CD4-positive, alpha-beta T cell treated with Interleukin-12 subunit alpha and Interleukin-12 subunit beta, for 1 hour (primary cell): Measurements from ENCODE around the gene ERRFI1.
"Not testable (repeated sequence)": the region's sequence is repeated elsewhere in the genome, so short reads cannot be mapped to it uniquely, and the experiment has no call there.

Source experiments
- DNase-seq: peaks from one replicate; pipeline ENCODE4 v3.0.0-alpha.2; 2020

The ERRFI1 gene

DNA sequence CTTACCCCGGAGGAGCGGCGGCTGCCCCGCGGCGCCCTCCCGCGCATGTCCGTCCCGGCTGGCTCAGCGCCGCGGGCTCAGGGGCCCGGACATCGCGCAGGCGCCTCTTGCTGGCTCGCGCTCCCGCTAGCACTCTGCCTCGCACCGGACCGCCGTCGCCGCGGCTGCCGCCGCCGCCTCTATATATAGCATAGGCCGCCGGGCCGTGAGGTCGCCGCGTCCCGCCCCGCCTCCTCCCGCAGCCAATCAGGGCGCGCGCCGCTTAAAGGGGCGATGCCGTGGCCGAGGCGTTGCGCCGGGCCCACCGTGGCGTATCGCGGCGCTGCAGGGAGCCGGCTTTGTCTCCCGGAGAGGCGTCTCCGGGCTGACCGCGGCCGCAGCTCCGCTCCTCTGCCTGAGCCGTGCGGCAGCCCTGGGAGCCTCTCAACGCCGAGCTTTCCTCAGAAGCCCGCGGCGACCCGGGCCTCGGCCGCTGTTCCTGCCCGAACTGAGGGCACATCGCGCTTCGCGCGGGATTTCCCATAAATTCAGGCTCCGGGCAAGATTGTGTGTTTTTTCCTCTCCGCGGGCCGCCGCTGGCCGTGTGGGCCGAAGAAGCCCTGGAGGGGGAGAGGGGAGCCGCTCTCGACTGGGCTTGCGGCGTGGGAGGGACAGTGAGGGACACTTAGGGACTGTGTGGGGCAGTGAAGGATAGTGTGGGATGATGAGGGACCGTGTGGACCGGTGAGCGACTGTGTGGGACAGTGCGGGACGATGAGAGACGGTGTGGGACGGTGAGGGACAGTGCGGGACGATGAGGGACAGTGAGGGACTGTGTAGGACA is at the start of gene ERRFI1:
Gene ERRFI1, minus strand, starts transcription at position 157 of the 823 bp plus-strand sequence. CDS start 10,690 bp downstream, outside the sequence.
- DNase-seq: peak; percentile 93

GRCh38 chr1:8075511-8076051 is 49.5 kb upstream of the ERRFI1 start:
- no peak for DNase-seq

DNA sequence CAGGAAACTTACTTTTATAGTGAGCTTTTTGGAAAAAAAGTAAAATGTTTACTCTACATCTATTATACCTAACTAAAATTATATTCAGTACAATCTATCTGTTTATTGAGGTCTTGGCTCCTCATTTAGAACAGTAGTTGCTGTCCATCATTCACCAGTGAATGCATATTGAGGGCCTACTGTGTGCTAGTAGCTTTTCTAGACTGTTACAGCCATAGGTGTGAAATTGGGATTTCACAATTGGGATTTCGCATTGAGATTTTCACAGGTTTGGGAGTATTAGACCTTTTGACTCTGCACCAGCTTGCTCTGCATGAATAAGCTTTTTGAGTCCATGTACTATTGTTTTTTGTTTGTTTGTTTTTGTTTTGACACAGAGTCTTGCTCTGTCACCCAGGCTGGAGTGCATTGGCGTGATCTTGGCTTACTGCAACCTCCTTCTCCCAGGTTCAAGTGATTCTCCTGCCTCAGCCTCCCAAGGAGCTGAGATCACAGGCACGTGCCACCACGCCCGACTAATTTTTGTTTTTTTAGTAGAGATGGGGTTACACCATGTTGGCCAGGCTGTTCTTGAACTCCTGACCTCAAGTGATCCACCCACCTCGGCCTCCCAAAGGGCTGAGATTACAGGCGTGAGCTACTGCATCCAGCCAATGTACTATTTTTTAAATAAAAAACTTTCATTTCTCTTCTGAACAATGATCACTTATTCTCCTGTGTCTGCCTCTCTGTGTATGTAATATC is 47.2 kb upstream of the ERRFI1 start:
- no peak for DNase-seq

DNA sequence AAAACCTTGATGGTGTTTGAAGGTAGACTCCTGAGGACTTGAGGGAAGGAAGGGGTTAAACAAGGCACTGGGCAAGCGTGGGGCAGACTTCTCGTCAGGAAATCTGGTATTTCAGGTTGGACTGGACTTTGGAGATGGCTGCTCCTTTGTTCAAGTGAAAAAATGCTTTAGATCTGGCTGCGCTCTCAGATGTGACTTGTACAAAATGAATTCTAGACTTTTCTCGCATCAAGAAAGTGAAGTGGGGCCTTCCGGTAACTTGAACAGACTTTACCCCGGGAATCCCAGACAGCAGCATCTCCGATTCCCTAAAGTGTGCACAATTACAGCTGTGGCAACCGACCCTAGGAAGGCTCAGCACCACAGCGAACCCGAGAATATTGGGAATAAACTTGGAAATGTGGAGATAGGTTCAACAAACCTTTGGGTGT is 44.3 kb upstream of the ERRFI1 start:
- DNase-seq: no peak

DNA sequence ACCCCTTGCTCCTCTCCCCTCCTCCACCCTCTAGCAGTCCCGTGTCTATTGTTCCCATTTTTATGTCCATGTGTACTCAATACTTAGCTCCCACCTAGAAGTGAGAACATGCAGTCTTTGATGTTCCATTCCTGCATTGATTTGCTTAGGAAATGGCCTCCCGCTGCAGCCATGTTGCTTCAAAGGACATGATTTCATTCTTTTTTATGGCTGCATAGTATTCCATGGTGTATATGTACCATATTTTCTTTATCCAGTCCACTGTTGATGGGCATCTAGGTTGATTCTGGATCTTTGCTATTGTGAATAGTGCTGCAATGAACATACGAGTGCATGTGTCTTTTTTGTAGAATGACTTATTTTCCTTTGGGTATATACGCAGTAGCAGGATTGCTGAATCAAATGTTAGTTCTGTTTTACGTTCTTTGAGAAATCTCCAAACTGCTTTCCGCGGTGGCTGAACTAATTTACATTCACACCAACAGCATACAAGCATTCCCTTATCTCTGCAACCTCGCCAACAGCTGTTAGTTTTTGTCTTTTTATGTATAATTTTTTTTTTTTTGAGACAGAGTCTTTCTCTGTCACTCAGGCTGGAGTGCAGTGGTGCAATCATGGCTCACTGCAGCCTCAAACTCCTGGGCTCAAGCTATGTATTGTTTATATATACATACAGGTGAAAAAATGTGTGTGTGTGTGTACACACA is 43.7 kb upstream of the ERRFI1 start:
- DNase-seq: not testable (repeated sequence)

DNA sequence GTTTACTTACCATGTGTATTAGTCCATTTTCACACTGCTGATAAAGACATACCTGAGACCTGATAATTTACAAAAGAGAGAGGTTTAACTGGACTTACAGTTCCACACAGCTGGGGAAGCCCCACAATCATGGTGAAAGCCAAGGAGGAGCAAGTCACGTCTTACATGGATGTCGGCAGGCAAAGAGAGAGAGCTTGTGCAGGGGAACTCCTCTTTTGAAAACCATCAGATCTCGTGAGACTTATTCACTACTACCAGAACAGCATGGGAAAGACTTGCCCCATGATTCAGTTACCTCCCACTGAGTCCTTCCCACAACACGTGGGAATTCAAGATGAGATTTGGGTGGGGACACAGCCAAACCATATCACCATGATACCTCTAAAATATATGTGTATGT is 39.3 kb upstream of the ERRFI1 start:
- no peak for DNase-seq

- no peak for DNase-seq
Measured at GRCh38 chr1:8063298-8064036, 37.4 kb upstream of the ERRFI1 start.

DNA sequence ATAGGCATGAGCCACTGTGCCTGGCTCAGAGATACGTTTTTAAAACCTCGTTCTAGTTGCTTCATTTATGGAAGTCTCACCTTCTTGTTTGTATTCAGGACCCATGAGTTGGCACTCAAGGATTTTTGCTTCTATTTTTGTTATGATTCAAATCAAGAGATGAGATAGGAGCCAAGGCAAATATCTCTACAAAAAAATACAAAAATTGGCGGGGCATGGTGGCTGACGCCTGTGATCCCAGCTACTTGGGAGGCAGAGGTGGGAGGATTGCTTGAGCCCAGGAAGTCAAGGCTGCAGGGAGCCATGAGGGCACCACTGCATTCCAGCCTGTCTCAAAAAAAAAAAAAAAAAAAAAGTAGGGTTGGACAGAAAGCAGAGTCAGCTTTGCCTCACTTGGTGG is 36.8 kb upstream of the ERRFI1 start:
- DNase-seq: no peak

- DNase-seq: no peak
Measured at GRCh38 chr1:8061673-8062386, 35.7 kb upstream of the ERRFI1 start.

DNA sequence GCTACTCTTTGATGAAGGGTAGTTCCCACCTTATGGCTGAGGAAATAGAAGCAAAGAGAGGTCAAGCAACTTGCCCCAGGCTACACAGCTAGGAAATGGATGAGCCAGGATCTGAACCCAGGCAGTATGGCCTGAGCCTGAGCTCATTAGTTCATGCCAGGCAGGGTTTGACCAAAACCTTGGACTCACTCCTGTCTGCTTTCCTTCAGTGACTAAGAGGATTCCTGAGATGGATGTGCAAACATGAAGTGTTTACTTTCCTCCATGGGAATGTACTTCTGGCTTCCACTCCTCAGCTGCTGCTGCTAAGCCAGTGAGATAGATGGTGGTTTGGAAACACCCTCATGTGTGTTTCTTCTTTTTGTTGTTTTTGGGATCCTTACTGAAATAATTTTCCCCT is 35.1 kb upstream of the ERRFI1 start:
- no peak for DNase-seq

GRCh38 chr1:8059161-8059622 is 33.1 kb upstream of the ERRFI1 start:
- DNase-seq: no peak

- DNase-seq: not testable (repeated sequence)
Measured at GRCh38 chr1:8057779-8058178, 31.7 kb upstream of the ERRFI1 start.

DNA sequence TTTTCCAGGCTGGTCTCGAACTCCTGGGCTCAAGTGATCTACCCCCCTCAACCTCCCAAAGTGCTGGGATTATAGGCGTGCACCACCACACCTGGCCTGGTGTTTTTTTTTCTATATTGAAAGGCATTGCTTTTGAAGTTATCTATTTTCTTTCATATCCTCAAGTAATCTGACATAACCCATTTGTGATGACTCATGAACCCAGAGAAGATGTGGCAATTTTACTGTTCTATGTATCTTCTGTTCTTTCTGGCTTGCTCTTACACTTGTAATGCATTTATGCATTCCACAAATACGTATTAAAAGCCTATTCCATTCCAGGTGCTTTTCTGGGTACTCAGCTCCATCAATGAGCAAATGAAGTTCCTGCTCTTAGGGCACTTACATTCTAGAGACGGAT is 29.9 kb upstream of the ERRFI1 start:
- DNase-seq: no peak

GRCh38 chr1:8053878-8054567 is 27.9 kb upstream of the ERRFI1 start:
- no peak for DNase-seq

- no peak for DNase-seq
Measured at GRCh38 chr1:8051650-8052049, 25.5 kb upstream of the ERRFI1 start.

DNA sequence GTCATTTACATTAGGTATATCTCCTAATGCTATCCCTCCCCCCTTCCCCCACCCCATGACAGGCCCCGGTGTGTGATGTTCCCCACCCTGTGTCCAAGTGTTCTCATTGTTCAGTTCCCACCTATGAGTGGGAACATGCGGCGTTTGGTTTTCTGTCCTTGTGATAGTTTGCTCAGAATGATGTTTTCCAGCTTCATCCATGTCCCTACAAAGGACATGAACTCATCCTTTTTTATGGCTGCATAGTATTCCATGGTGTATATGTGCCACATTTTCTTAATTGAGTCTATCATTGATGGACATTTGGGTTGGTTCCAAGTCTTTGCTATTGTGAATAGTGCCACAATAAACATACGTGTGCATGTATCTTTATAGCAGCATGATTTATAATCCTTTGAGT is 23.1 kb upstream of the ERRFI1 start:
- DNase-seq: not testable (repeated sequence)

DNA sequence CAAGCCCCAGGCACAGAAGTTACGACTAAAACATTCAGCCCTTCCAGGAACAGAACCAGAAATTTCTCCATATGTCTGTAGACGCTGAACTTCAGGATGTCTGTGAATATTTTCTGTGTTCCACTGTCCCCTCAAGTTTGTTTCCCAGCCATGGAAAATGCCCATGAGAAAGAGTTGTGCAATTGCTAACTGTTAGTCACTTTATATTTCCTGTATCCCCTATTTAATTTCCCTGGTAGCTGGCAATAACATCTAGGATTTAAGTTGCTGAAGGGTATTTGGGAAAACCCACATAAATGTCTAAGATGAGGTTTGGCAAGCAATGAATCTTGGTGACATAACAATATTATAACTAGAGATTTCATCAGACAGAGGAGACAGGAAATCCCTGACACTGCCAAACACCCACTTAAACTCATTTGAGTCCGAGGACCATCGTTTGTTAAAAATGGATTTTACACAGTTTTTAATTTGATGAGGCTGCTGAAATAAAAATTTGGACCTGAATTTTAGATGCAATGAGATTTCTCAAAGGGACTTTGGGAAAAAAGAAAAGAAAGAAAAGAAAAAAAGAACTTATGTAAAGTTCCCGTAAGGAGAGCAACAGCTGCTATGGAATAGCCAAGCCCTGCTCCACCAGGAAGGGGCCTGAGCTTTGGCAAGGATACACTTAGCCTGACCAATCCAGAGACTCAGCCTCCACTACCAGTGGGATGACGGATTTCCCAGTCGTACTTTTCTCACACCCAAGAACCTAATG is 21.8 kb upstream of the ERRFI1 start:
- DNase-seq: no peak

- DNase-seq: no peak
Measured at GRCh38 chr1:8047112-8047511, 21.0 kb upstream of the ERRFI1 start.

GRCh38 chr1:8046391-8046790 is 20.3 kb upstream of the ERRFI1 start:
- DNase-seq: no peak

GRCh38 chr1:8043621-8044020 is 17.5 kb upstream of the ERRFI1 start:
- no peak for DNase-seq
